ENCODE data around the gene CCL24. TPM values are rescaled to one million over a fixed set of nuclear protein-coding genes. Genes with fewer than 3 reads are reported as not detected.
A peak's percentile ranks its signal among the peaks of the same experiment; 100 is the strongest.
"Not testable (repeated sequence)": the region's sequence is repeated elsewhere in the genome, so short reads cannot be mapped to it uniquely, and the experiment has no call there.

CCL24 gene
- total and polyA plus RNA-seq, 2 of the 4 experiments (the other 2 are of a cell fraction), result not detected

DNA sequence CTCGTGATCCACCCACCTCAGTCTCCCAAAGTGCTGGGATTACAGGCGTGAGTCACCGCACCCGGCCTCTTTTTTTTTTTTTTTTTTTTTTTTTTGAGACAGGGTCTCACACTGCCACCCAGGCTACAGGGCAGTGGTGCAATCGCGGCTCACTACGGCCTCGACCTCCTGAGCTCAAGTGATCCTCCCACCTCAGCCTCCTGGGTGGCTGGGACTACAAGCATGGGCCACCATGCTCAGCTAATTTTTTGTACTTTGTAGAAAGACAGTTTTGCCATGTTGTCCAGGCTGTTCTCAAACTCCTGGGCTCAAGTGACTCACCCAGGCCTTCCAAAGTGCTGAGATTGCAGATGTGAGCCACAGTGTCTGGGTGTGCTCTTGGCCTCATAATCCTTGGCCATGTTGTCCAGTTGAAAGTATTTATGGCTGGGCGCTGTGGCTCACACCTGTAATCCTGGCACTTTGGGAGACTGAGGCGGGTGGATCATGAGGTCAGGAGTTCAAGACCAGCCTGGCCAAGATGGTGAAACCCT, 41.3 kb upstream of the CCL24 start:
- H4K91ac ChIP-seq (ENCODE audit: insufficient read depth, low read depth, low read length); H3K27me3 ChIP-seq (ENCODE audit: control insufficient read depth, insufficient read depth, low read length); POLR2A ChIA-PET (ENCODE audit: unreplicated experiment); H2BK5ac ChIP-seq (ENCODE audit: low read depth, low read length, poor library complexity, severe bottlenecking); H4K5ac ChIP-seq (ENCODE audit: low read depth, low read length); H3K4me3 ChIP-seq (ENCODE audit: insufficient read depth, low read depth, low read length); H2AFZ ChIP-seq (replicated peaks; ENCODE audit: low read length, poor library complexity); H3K14ac ChIP-seq (replicated peaks; ENCODE audit: low read depth, low read length); BruUV-seq (replicated peaks); H3K4me2 ChIP-seq (ENCODE audit: low read depth, low read length); H3K9ac ChIP-seq (ENCODE audit: low read depth, low read length); DNase-seq; H2BK20ac ChIP-seq (ENCODE audit: low read depth, low read length); H2BK15ac ChIP-seq (ENCODE audit: low read depth, low read length); H4K8ac ChIP-seq (ENCODE audit: low read depth in 2 of 2, low read length in 2 of 2); H3K4me1 ChIP-seq (ENCODE audit: control insufficient read depth, insufficient read depth, low read length); H3K9me1 ChIP-seq (ENCODE audit: insufficient read depth, low read length); H3K79me1 ChIP-seq (ENCODE audit: low read depth in 1 of 2, low read length in 2 of 2); H3K18ac ChIP-seq (ENCODE audit: low read depth, low read length); ATAC-seq (ENCODE audit: low read depth); H2BK120ac ChIP-seq (ENCODE audit: low read depth, low read length); H4K20me1 ChIP-seq (ENCODE audit: insufficient read depth, low read length); intact Hi-C loops (cut with micrococcal nuclease); H3K9me3 ChIP-seq (ENCODE audit: control insufficient read depth, insufficient read depth, low read length); H3K27ac ChIP-seq (ENCODE audit: insufficient read depth, low read length); H3K36me3 ChIP-seq (ENCODE audit: control insufficient read depth, insufficient read depth, low read length); H3K56ac ChIP-seq (ENCODE audit: extremely low read depth, insufficient read depth, low read length); H2AK5ac ChIP-seq (ENCODE audit: low read depth, low read length); H3K23ac ChIP-seq (ENCODE audit: low read depth, low read length); H3K4ac ChIP-seq (ENCODE audit: low read depth, low read length); H2AK9ac ChIP-seq (replicated peaks; ENCODE audit: low read depth, low read length, poor library complexity); dilution Hi-C loops (cut with HindIII; ENCODE audit: low sequenced_read_pairs, unreplicated experiment): not testable (repeated sequence)
- in situ Hi-C loops (cut with MboI; ENCODE audit: low sequenced_read_pairs), result loop anchor here (25.0 kb wide), 1 partner anchor 282 kb away; no protein-coding TSS in a partner anchor
- CTCF ChIA-PET, result interaction anchor here (0.7 kb wide), 1 partner anchor 213 kb away, joined by 3 read pairs; no protein-coding TSS in a partner anchor
- WGBS, 2 experiments (ENCODE audit: extremely low coverage in 2 of 2, insufficient read length in 1 of 2), result 100% methylated on average over 1 of the region's 10 CpGs; no CpG with 5 or more reads in 1 of the 2 experiments
- peak; percentile 64 for TF ChIP-seq MAFK (IDR thresholded peaks at IDR 0.05; ENCODE audit: low read depth, low read length)

All from IMR-90 (cell line).